Measurements from ENCODE around the gene RAB44.

RAB44 gene

DNA sequence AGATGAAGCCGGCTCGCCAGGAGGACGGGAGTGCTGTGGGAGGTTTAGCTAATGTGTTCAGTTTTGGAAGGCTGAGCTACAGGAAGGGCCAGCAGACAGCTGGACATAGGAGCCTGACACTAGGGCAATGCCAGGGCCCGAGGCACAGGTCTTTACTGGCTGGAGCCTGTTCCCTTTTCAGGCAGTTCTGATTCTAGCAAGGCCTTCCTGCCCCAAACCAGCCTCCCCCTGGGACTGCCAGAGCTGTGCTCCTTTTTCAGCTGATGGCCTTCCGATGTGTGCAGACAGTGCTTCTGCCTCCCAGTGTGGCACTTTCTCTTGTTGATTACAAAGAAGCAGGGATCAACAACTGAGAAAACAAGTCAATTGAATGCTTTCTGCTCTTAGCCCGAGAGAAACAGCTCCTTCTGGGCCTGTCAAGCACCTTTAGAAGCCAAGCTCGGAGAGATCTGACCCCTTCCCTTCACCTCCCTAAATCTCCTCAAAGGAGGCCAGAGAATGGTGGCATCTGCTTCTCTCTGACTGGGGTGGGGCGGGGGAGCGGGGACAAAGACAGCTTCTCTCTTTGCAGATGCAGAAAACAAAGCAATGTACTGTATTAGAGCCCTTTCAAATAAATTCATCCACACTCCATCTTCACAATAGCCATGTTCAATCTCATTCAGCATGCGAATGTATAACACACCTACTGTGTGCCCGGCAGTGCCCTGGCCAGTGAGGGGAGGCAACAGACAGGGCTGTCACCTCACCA lies 63.2 kb downstream of the RAB44 start:
- TF ChIP-seq, protein P1, sequence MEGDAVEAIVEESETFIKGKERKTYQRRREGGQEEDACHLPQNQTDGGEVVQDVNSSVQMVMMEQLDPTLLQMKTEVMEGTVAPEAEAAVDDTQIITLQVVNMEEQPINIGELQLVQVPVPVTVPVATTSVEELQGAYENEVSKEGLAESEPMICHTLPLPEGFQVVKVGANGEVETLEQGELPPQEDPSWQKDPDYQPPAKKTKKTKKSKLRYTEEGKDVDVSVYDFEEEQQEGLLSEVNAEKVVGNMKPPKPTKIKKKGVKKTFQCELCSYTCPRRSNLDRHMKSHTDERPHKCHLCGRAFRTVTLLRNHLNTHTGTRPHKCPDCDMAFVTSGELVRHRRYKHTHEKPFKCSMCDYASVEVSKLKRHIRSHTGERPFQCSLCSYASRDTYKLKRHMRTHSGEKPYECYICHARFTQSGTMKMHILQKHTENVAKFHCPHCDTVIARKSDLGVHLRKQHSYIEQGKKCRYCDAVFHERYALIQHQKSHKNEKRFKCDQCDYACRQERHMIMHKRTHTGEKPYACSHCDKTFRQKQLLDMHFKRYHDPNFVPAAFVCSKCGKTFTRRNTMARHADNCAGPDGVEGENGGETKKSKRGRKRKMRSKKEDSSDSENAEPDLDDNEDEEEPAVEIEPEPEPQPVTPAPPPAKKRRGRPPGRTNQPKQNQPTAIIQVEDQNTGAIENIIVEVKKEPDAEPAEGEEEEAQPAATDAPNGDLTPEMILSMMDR (IDR thresholded peaks at IDR 0.05): no peak
- DNase-seq: no peak
- Mint-ChIP-seq H3K4me3 (no peak overlapping the region), H3K27ac (no peak overlapping the region), H3K27me3 (ENCODE audit: low read depth, poor library complexity) (peaks cover 25% of the 10 kb centered on the region), H3K36me3 (ENCODE audit: low read depth) (no peaks in the 10 kb centered on the region), H3K9me3 (no peaks in the 10 kb centered on the region), H3K4me1 (peaks cover 51% of the 10 kb centered on the region)

DNA sequence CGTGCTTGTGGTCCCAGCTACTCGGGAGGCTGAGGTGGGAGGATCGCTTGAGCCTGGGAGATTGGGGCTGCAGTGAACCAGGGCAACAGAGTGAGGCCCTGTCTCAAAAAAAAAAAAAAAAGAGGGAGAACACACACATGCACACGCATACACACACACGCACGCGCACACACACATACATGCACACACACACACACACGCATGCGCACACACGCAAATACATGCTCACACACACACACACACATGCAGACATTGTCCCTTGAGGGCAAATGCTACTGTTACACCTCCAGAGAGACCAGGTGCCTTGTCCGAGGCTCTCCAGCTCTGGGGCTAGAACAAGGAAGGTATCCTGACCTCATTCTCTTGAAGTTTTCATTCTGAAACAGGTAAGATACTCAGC lies 64.5 kb downstream of the RAB44 start:
- no peak for DNase-seq
- Mint-ChIP-seq H3K9me3 (no peaks in the 10 kb centered on the region), H3K4me1 (peaks cover 49% of the 10 kb centered on the region), H3K27me3 (ENCODE audit: low read depth, poor library complexity) (peaks cover 21% of the 10 kb centered on the region), H3K27ac (no peak overlapping the region), H3K4me3 (no peak overlapping the region), H3K36me3 (ENCODE audit: low read depth) (no peaks in the 10 kb centered on the region)
- TF ChIP-seq, protein P1 (IDR thresholded peaks at IDR 0.05): no peak

DNA sequence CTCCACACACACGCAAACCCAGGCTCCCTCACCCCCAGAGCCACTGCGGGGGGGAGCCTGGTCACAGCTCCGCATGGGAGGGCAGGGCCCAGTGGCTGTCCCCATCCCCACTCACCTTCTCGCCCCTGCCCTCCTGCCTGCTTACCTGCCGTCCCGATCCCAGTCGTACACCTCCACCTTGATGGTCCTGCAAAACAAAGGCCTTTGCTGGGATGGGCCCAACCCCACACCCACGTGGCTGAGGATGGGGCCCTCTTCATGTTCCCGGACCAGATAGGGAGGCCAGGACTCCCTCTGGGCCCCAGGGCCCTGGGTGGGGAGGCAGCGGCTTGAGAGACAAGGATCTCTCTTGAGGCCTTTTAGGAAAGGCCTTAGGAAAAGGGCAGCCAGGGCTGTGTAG lies 67.6 kb downstream of the RAB44 start:
- peaks cover 26% of the 10 kb centered on the region for H3K27me3 Mint-ChIP-seq (ENCODE audit: low read depth, poor library complexity)
- TF ChIP-seq, protein P1 (IDR thresholded peaks at IDR 0.05): no peak
- no peak for DNase-seq
- H3K36me3 Mint-ChIP-seq (ENCODE audit: low read depth): no peaks in the 10 kb centered on the region
- H3K4me3 Mint-ChIP-seq: no peak overlapping the region
- no peak overlapping the region for H3K27ac Mint-ChIP-seq
- no peaks in the 10 kb centered on the region for H3K9me3 Mint-ChIP-seq
- H3K4me1 Mint-ChIP-seq: peaks cover 47% of the 10 kb centered on the region

DNA sequence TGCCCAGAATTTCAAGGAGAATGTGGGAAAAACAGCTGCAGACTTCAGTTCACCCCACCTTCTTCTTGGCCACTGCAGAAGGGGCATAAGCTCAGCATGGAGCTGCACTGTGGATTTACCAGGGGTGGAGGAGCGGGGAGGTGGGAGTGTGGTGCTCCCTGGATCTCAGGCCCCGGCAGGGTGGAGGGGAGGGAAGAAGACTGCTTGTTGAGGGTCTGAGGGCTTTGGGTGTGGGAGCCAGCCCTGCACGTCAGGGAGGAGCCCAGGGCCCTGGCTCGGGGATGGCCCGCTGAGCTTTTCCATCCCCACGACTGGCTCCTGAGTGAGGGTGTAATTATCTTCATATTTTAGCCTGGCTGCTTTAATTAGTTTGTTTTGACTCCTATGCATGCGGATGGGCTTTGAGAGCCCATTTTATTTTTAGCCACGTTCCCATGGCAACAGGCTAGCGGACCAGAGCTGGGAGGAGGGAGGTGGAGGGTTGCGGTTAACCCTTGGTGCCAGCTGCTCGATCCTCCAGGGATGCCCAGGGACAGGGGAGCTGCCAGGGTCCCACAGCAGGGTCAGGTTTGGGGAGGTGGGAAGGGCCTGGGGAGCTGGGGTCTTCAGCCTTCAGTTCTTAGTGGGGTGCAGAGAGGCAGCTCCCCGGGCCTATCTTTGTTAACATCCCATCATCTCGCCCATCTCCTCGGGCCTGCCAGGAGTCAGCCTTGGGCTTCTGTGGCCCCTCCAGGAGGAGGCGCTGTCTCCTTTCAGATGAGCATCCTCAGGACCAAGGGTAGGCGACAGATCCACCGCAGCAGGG lies 68.2 kb downstream of the RAB44 start:
- Mint-ChIP-seq H3K27me3 (ENCODE audit: low read depth, poor library complexity) (peaks cover 21% of the 10 kb centered on the region), H3K4me1 (peaks cover 43% of the 10 kb centered on the region), H3K9me3 (no peaks in the 10 kb centered on the region), H3K36me3 (ENCODE audit: low read depth) (no peaks in the 10 kb centered on the region), H3K4me3 (no peak overlapping the region), H3K27ac (peak overlapping the region; percentile 36)
- TF ChIP-seq, protein P1 (IDR thresholded peaks at IDR 0.05): peak; percentile 93
- DNase-seq: peak; percentile 88

DNA sequence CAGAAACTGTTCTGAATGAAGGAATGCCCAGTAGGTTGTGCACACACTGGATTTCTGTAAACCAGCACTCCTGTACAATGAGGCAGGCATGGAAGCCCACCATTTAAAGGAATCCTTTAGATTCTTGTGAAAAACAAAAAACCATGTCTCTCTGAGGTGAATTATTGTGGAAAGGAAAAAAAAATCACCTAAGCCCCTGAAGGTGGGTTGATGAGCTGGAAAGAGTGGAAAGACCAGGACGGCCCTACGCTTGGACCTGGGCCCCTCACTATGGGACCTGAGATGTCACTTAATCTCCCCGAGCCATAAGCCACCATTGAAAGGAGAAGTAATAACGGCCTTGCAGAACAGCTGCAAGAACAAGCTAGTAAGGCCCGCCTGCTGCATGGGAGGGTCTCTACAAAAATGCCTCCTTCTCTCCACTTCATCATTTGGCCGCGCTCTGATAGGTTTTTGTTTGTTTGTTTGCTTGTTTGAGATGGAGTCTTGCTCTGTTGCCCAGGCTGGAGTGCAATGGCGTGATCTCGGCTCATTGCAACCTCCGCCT lies 68.8 kb downstream of the RAB44 start:
- Mint-ChIP-seq H3K27me3 (ENCODE audit: low read depth, poor library complexity) (peaks cover 18% of the 10 kb centered on the region), H3K4me3 (no peak overlapping the region), H3K36me3 (ENCODE audit: low read depth) (no peaks in the 10 kb centered on the region), H3K9me3 (no peaks in the 10 kb centered on the region), H3K4me1 (peaks cover 46% of the 10 kb centered on the region), H3K27ac (no peak overlapping the region)
- TF ChIP-seq, protein P1 (IDR thresholded peaks at IDR 0.05): no peak
- DNase-seq: no peak
